HL-60 (cell line): ENCODE data around the gene GNG3.

Experiments used
- CTCF ChIP-seq: IDR thresholded peaks from one replicate; pipeline ENCODE4 v1.5.1; 2011; ENCODE audit warnings: low read length, control low read depth, inconsistent platforms; ENCODE audit not compliant: insufficient read depth
- POLR2AphosphoS5 ChIP-seq: IDR thresholded peaks from 2 replicates; pipeline ENCODE4 v1.6.1; 2012; ENCODE audit warnings: low read depth
- REST ChIP-seq: IDR thresholded peaks from 2 replicates; pipeline ENCODE4 v1.6.1; 2012; ENCODE audit warnings: low read depth; ENCODE audit not compliant: insufficient replicate concordance

GRCh38 chr11:62665075-62665598 is 42.3 kb upstream of the GNG3 start, which contains the start of the genes C11orf98 and CSKMT:
- TF ChIP-seq CTCF = no peak
- peak; percentile 77 for TF ChIP-seq REST
- TF ChIP-seq POLR2AphosphoS5 = peak; percentile 99
